ENCODE measurements around the gene ZNF862. TPM values are rescaled to one million over a fixed set of nuclear protein-coding genes. Genes with fewer than 3 reads are reported as not detected.

Gene ZNF862
- total and polyA plus RNA-seq, 4 experiments from 2014 or later, result 9.8 to 88.6 (median 47.4) TPM

DNA sequence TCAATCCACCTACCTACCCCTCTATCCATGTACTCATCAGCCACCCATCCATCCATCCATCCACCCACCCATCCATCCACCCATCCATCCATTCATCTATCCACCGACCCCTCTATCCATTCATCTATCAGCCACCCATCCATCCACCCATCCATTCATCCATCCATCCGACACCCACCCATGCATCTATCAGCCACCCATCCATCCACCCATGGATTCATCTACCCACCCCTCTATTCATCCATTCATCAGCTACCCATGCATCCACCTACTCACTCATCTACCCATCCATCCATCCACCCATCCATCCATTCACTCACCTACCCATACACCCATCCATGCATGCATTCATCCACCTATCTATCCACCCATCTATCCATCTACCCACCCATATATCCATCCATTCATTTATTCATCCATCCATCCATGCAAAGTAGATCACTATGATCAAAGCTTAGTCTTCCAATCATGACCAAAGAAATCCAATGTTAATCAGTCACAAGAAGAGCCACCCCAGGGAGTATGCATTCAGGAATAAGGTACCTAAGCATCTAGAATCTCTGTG, 37.1 kb upstream of the ZNF862 start:
- no peak overlapping the region for H3K27ac Mint-ChIP-seq
- intact Hi-C loops (cut with micrococcal nuclease), result no loop called here
- no peaks in the 10 kb centered on the region for H3K9me3 Mint-ChIP-seq
- no peak overlapping the region for H3K4me3 Mint-ChIP-seq
- H3K27me3 ChIP-seq (ENCODE audit: insufficient read depth, low read length), result no peaks in the 10 kb centered on the region
- DNase-seq, result no peak
- no peaks in the 10 kb centered on the region for H3K4me1 ChIP-seq (ENCODE audit: insufficient read depth, low read length)
- H3K27me3 Mint-ChIP-seq, result peaks cover 0 to 2% of the 10 kb centered on the region in 2 donors
- H3K27ac ChIP-seq (ENCODE audit: low read depth, low read length), result no peak overlapping the region
- H3K4me1 Mint-ChIP-seq, result peaks cover 0 to 4% (median 0%) of the 10 kb centered on the region in 4 donors
- no peaks in the 10 kb centered on the region for H3K9me3 ChIP-seq (ENCODE audit: control insufficient read depth in 1 of 2, low read length in 2 of 2)
- POLR2A ChIA-PET (ENCODE audit: partially characterized antibody), result no interaction called here
- CTCF ChIA-PET (ENCODE audit: partially characterized antibody), result interaction anchor here (0.7 to 3.0 kb wide), 8 partner anchors 11 to 138 kb away, joined by 3 to 18 read pairs (median 4); no protein-coding TSS in a partner anchor
- H3K4me3 ChIP-seq (ENCODE audit: low read length in 2 of 2), result no peak overlapping the region
- no peaks in the 10 kb centered on the region for H3K36me3 Mint-ChIP-seq
- no peaks in the 10 kb centered on the region for H3K36me3 ChIP-seq (ENCODE audit: insufficient read depth, low read length)

- H3K4me3 ChIP-seq (ENCODE audit: low read length in 2 of 2), result no peak overlapping the region
- no peaks in the 10 kb centered on the region for H3K36me3 Mint-ChIP-seq
- DNase-seq, result no peak
- intact Hi-C loops (cut with micrococcal nuclease), result no loop called here
- H3K9me3 ChIP-seq (ENCODE audit: control insufficient read depth in 1 of 2, low read length in 2 of 2), result no peaks in the 10 kb centered on the region
- POLR2A ChIA-PET (ENCODE audit: partially characterized antibody), result no interaction called here
- CTCF ChIA-PET (ENCODE audit: partially characterized antibody), result interaction anchor here (1.0 to 3.0 kb wide), 2 partner anchors 12 to 60 kb away, joined by 3 to 11 read pairs; no protein-coding TSS in a partner anchor
- peaks cover 0 to 4% (median 0%) of the 10 kb centered on the region in 4 donors for H3K4me1 Mint-ChIP-seq
- H3K27me3 ChIP-seq (ENCODE audit: insufficient read depth, low read length), result no peaks in the 10 kb centered on the region
- H3K36me3 ChIP-seq (ENCODE audit: insufficient read depth, low read length), result no peaks in the 10 kb centered on the region
- H3K4me1 ChIP-seq (ENCODE audit: insufficient read depth, low read length), result no peaks in the 10 kb centered on the region
- H3K9me3 Mint-ChIP-seq, result no peaks in the 10 kb centered on the region
- H3K27ac ChIP-seq (ENCODE audit: low read depth, low read length), result no peak overlapping the region
- no peak overlapping the region for H3K27ac Mint-ChIP-seq
- peaks cover 0 to 2% of the 10 kb centered on the region in 2 donors for H3K27me3 Mint-ChIP-seq
- H3K4me3 Mint-ChIP-seq, result no peak overlapping the region
These were observed 36.4 kb upstream of the ZNF862 start for GRCh38 chr7:149801816-149802215.

- no peaks in the 10 kb centered on the region for H3K9me3 Mint-ChIP-seq
- no peaks in the 10 kb centered on the region for H3K36me3 ChIP-seq (ENCODE audit: insufficient read depth, low read length)
- intact Hi-C loops (cut with micrococcal nuclease), result no loop called here
- H3K36me3 Mint-ChIP-seq, result no peaks in the 10 kb centered on the region
- no peaks in the 10 kb centered on the region for H3K4me1 ChIP-seq (ENCODE audit: insufficient read depth, low read length)
- H3K9me3 ChIP-seq (ENCODE audit: control insufficient read depth in 1 of 2, low read length in 2 of 2), result no peaks in the 10 kb centered on the region
- no peak for DNase-seq
- H3K27ac Mint-ChIP-seq, result no peak overlapping the region
- no peak overlapping the region for H3K27ac ChIP-seq (ENCODE audit: low read depth, low read length)
- ChIA-PET POLR2A (ENCODE audit: partially characterized antibody) (no interaction called here), CTCF (ENCODE audit: partially characterized antibody) (interaction anchor here (0.6 kb wide), 1 partner anchor 37 kb away, joined by 3 read pairs; no protein-coding TSS in a partner anchor)
- H3K27me3 ChIP-seq (ENCODE audit: insufficient read depth, low read length), result no peaks in the 10 kb centered on the region
- peaks cover 0 to 4% (median 0%) of the 10 kb centered on the region in 4 donors for H3K4me1 Mint-ChIP-seq
- peaks cover 0 to 2% of the 10 kb centered on the region in 2 donors for H3K27me3 Mint-ChIP-seq
- no peak overlapping the region for H3K4me3 Mint-ChIP-seq
- H3K4me3 ChIP-seq (ENCODE audit: low read length in 2 of 2), result no peak overlapping the region
These were observed 35.2 kb upstream of the ZNF862 start for GRCh38 chr7:149802966-149803365.

DNA sequence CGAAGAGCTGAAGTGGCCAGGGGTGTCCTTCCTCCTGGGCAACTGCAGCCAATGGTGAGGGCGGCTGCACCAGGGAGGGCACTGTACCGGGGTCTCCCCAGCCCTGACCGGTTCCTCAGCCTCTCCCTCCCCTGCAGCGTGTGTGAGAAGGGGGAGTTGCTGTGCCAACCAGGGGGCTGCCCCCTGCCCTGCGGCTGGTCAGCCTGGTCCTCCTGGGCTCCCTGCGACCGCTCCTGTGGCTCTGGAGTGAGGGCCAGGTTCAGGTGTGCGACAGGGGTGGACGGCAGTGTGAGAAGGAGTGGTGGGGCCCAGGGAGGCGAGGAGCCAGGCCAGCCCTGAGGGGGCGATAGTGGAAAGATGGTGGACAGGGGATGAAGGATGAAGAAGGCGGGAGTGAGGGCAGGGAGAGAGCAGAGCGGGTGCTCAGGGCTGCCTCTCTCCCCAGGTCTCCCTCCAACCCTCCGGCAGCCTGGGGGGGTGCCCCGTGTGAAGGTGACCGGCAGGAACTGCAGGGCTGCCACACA, 34.6 kb upstream of the ZNF862 start:
- H3K27ac Mint-ChIP-seq, result no peak overlapping the region
- ChIA-PET POLR2A (ENCODE audit: partially characterized antibody) (no interaction called here), CTCF (ENCODE audit: partially characterized antibody) (no interaction called here)
- no peaks in the 10 kb centered on the region for H3K27me3 ChIP-seq (ENCODE audit: insufficient read depth, low read length)
- H3K4me3 Mint-ChIP-seq, result no peak overlapping the region
- no peaks in the 10 kb centered on the region for H3K4me1 ChIP-seq (ENCODE audit: insufficient read depth, low read length)
- H3K9me3 ChIP-seq (ENCODE audit: control insufficient read depth in 1 of 2, low read length in 2 of 2), result no peaks in the 10 kb centered on the region
- H3K4me1 Mint-ChIP-seq, result peaks cover 0 to 4% (median 0%) of the 10 kb centered on the region in 4 donors
- H3K36me3 ChIP-seq (ENCODE audit: insufficient read depth, low read length), result no peaks in the 10 kb centered on the region
- H3K27ac ChIP-seq (ENCODE audit: low read depth, low read length), result no peak overlapping the region
- no peak for DNase-seq
- H3K4me3 ChIP-seq (ENCODE audit: low read length in 2 of 2), result no peak overlapping the region
- H3K9me3 Mint-ChIP-seq, result no peaks in the 10 kb centered on the region
- intact Hi-C loops (cut with micrococcal nuclease), result no loop called here
- no peaks in the 10 kb centered on the region for H3K36me3 Mint-ChIP-seq
- no peaks in the 10 kb centered on the region for H3K27me3 Mint-ChIP-seq

- no peaks in the 10 kb centered on the region for H3K9me3 ChIP-seq (ENCODE audit: control insufficient read depth in 1 of 2, low read length in 2 of 2)
- H3K4me1 ChIP-seq (ENCODE audit: insufficient read depth, low read length), result no peaks in the 10 kb centered on the region
- intact Hi-C loops (cut with micrococcal nuclease), result no loop called here
- Mint-ChIP-seq H3K27ac (peak overlapping the region in 1 of 7 donors; percentile 17), H3K4me3 (no peak overlapping the region), H3K27me3 (no peaks in the 10 kb centered on the region), H3K36me3 (no peaks in the 10 kb centered on the region), H3K4me1 (peaks cover 0 to 4% (median 0%) of the 10 kb centered on the region in 4 donors), H3K9me3 (no peaks in the 10 kb centered on the region)
- ChIA-PET POLR2A (ENCODE audit: partially characterized antibody) (no interaction called here), CTCF (ENCODE audit: partially characterized antibody) (no interaction called here)
- no peak overlapping the region for H3K27ac ChIP-seq (ENCODE audit: low read depth, low read length)
- no peak overlapping the region for H3K4me3 ChIP-seq (ENCODE audit: low read length in 2 of 2)
- no peaks in the 10 kb centered on the region for H3K27me3 ChIP-seq (ENCODE audit: insufficient read depth, low read length)
- H3K36me3 ChIP-seq (ENCODE audit: insufficient read depth, low read length), result no peaks in the 10 kb centered on the region
- DNase-seq, result no peak
These were observed 34.1 kb upstream of the ZNF862 start for GRCh38 chr7:149804106-149804505.

DNA sequence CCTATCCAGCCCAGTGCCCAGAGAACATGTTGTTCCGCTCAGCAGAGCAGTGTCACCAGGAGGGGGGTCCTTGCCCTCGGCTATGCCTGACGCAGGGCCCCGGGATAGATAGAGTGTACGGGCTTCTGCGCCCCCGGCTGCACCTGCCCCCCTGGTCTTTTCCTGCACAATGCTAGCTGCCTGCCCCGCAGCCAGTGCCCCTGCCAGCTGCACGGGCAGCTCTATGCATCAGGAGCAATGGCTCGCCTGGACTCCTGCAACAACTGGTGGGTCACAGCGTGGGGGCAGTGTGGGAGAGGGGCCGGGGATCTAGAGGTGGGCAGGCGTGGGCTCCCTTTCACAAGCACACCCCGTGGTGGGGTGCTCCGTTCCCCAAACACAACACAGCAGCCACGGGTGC, 31.4 kb upstream of the ZNF862 start:
- Mint-ChIP-seq H3K4me1 (no peaks in the 10 kb centered on the region), H3K27ac (no peak overlapping the region), H3K27me3 (no peaks in the 10 kb centered on the region), H3K4me3 (no peak overlapping the region), H3K9me3 (no peaks in the 10 kb centered on the region), H3K36me3 (no peaks in the 10 kb centered on the region)
- Histone ChIP-seq H3K27ac (ENCODE audit: low read depth, low read length) (no peak overlapping the region), H3K27me3 (ENCODE audit: insufficient read depth, low read length) (no peaks in the 10 kb centered on the region), H3K4me1 (ENCODE audit: insufficient read depth, low read length) (no peaks in the 10 kb centered on the region), H3K4me3 (ENCODE audit: low read length in 2 of 2) (no peak overlapping the region), H3K9me3 (ENCODE audit: control insufficient read depth in 1 of 2, low read length in 2 of 2) (no peaks in the 10 kb centered on the region), H3K36me3 (ENCODE audit: insufficient read depth, low read length) (no peaks in the 10 kb centered on the region)
- POLR2A ChIA-PET (ENCODE audit: partially characterized antibody), result interaction anchor here (1.2 kb wide), 1 partner anchor 58 kb away, joined by 3 read pairs; no protein-coding TSS in a partner anchor
- DNase-seq, result no peak
- intact Hi-C loops (cut with micrococcal nuclease), result loop anchor here (5.0 kb wide), 1 partner anchor 471 kb away; no protein-coding TSS in a partner anchor
- CTCF ChIA-PET (ENCODE audit: partially characterized antibody), result interaction anchor here (1.1 to 4.0 kb wide), 6 partner anchors 11 to 77 kb away, joined by 3 to 28 read pairs (median 6); no protein-coding TSS in a partner anchor

GRCh38 chr7:149808311-149808710, 29.9 kb upstream of the ZNF862 start:
- no peaks in the 10 kb centered on the region for H3K9me3 ChIP-seq (ENCODE audit: control insufficient read depth in 1 of 2, low read length in 2 of 2)
- H3K4me1 Mint-ChIP-seq, result no peaks in the 10 kb centered on the region
- H3K27ac ChIP-seq (ENCODE audit: low read depth, low read length), result no peak overlapping the region
- ChIA-PET CTCF (ENCODE audit: partially characterized antibody) (interaction anchor here (2.1 to 4.0 kb wide), 3 partner anchors 9 to 75 kb away, joined by 7 to 28 read pairs (median 8); no protein-coding TSS in a partner anchor), POLR2A (ENCODE audit: partially characterized antibody) (no interaction called here)
- H3K4me3 Mint-ChIP-seq, result no peak overlapping the region
- H3K4me1 ChIP-seq (ENCODE audit: insufficient read depth, low read length), result no peaks in the 10 kb centered on the region
- no peaks in the 10 kb centered on the region for H3K36me3 Mint-ChIP-seq
- no peak overlapping the region for H3K27ac Mint-ChIP-seq
- intact Hi-C loops (cut with micrococcal nuclease), result loop anchor here (5.0 kb wide), 1 partner anchor 469 kb away; no protein-coding TSS in a partner anchor
- no peak overlapping the region for H3K4me3 ChIP-seq (ENCODE audit: low read length in 2 of 2)
- no peak for DNase-seq
- H3K27me3 ChIP-seq (ENCODE audit: insufficient read depth, low read length), result no peaks in the 10 kb centered on the region
- no peaks in the 10 kb centered on the region for H3K36me3 ChIP-seq (ENCODE audit: insufficient read depth, low read length)
- H3K27me3 Mint-ChIP-seq, result no peaks in the 10 kb centered on the region
- H3K9me3 Mint-ChIP-seq, result no peaks in the 10 kb centered on the region

Data from CD4-positive, alpha-beta memory T cell (primary cell).